ENCODE data around the gene KLHL29.

- TF ChIP-seq CTCF (IDR thresholded peaks at IDR 0.05) (no peak), POLR2A (IDR thresholded peaks at IDR 0.05) (no peak)
These were observed 201.8 kb downstream of the KLHL29 start for GRCh38 chr2:23586741-23587306.
